Measurements from ENCODE around the gene ATP2B2. TPM values are rescaled to one million over a fixed set of nuclear protein-coding genes. Genes with fewer than 3 reads are reported as not detected.

Gene ATP2B2
- total RNA-seq, 2 experiments from 2014 or later, result not detected

- ATAC-seq (no peak), DNase-seq (no peak)
- Mint-ChIP-seq H3K27me3 (ENCODE audit: low read depth) (peaks cover 6% of the 10 kb centered on the region), H3K9me3 (ENCODE audit: insufficient read depth) (no peaks in the 10 kb centered on the region), H3K36me3 (ENCODE audit: low read depth) (no peaks in the 10 kb centered on the region), H3K4me1 (ENCODE audit: low read depth) (no peaks in the 10 kb centered on the region), H3K4me3 (no peak overlapping the region), H3K27ac (no peak overlapping the region)
- CTCF ChIA-PET, result interaction anchor here (1.0 to 1.6 kb wide), 2 partner anchors 26 to 390 kb away, joined by 3 to 4 read pairs; no protein-coding TSS in a partner anchor
- POLR2A ChIA-PET, result no interaction called here
Measured at GRCh38 chr3:10348404-10348721, 157.0 kb downstream of the ATP2B2 start.

- no peak overlapping the region for H3K27ac Mint-ChIP-seq
- H3K4me1 Mint-ChIP-seq (ENCODE audit: low read depth), result no peaks in the 10 kb centered on the region
- H3K9me3 Mint-ChIP-seq (ENCODE audit: insufficient read depth), result no peaks in the 10 kb centered on the region
- POLR2A ChIA-PET, result no interaction called here
- no peaks in the 10 kb centered on the region for H3K36me3 Mint-ChIP-seq (ENCODE audit: low read depth)
- CTCF ChIA-PET, result interaction anchor here (1.0 to 1.6 kb wide), 3 partner anchors 13 to 391 kb away, joined by 3 to 4 read pairs (median 3); no protein-coding TSS in a partner anchor
- no peak overlapping the region for H3K4me3 Mint-ChIP-seq
- no peak for DNase-seq
- peaks cover under 1% of the 10 kb centered on the region for H3K27me3 Mint-ChIP-seq (ENCODE audit: low read depth)
- no peak for ATAC-seq
Measured at GRCh38 chr3:10347648-10348403, 157.6 kb downstream of the ATP2B2 start.

DNA sequence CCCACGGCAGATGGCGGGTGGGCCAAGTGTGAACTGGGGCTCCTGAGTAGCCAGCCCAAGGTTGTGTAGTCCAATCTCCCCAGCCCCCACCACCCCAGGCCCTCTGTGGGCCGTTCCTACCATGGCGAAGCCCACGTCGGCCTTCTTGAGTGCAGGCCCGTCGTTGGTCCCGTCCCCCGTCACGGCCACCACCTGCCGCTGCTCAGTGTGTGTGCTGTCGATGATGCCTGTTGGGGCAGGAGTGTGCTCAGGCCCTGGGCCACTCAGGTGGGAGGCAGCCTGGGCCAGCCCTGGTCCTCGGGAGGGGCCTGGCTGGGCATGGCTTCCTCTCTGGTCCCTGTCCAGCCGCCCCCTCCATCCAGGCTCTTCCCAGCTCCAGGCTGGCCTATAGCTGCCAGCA lies 159.5 kb downstream of the ATP2B2 start:
- POLR2A ChIA-PET, result no interaction called here
- ATAC-seq (no peak), DNase-seq (no peak)
- Mint-ChIP-seq H3K4me3 (no peak overlapping the region), H3K9me3 (ENCODE audit: insufficient read depth) (no peaks in the 10 kb centered on the region), H3K36me3 (ENCODE audit: low read depth) (no peaks in the 10 kb centered on the region), H3K4me1 (ENCODE audit: low read depth) (no peaks in the 10 kb centered on the region), H3K27ac (no peak overlapping the region), H3K27me3 (ENCODE audit: low read depth) (no peaks in the 10 kb centered on the region)
- CTCF ChIA-PET, result interaction anchor here (1.8 to 4.5 kb wide), 3 partner anchors 11 to 396 kb away, joined by 4 to 25 read pairs (median 12); no protein-coding TSS in a partner anchor

DNA sequence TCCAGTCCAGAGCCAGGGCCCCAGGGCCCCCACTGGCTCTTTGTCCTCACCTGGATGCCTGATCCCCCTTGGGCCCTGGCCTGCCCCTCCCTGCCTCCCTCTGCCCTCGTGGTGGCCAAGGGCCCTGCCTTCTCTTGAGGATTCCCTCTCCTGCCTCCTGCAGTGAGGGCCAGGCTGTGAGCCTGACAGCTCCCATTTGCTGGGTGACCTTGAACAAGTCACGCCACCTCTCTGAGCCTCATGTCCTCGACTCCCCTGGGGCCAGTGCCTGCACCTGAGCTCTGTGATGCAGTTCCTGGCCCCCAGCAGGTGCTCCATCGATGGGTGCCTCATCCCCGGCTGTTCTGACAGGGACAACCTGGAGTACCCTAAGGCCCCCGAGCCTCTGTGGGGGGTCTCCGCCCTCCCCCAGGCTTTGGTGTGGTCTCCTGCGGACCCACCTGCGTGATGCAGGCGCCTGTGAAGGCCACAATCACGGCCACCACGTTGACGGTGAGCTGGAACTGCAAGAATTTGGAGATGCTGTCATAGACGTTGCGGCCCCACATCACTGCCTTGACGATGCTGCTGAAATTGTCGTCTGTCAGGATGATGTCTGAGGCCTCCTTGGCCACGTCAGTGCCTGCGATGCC lies 160.3 kb downstream of the ATP2B2 start:
- no peak for ATAC-seq
- Mint-ChIP-seq H3K9me3 (ENCODE audit: insufficient read depth) (no peaks in the 10 kb centered on the region), H3K36me3 (ENCODE audit: low read depth) (no peaks in the 10 kb centered on the region), H3K4me3 (no peak overlapping the region), H3K4me1 (ENCODE audit: low read depth) (no peaks in the 10 kb centered on the region), H3K27ac (no peak overlapping the region), H3K27me3 (ENCODE audit: low read depth) (no peaks in the 10 kb centered on the region)
- CTCF ChIA-PET, result interaction anchor here (1.0 to 4.5 kb wide), 4 partner anchors 10 to 396 kb away, joined by 3 to 25 read pairs (median 8); partner anchors contain the start of gene SEC13
- DNase-seq, result no peak
- POLR2A ChIA-PET, result no interaction called here

GRCh38 chr3:10344147-10344943 lies 161.0 kb downstream of the ATP2B2 start:
- POLR2A ChIA-PET, result no interaction called here

DNA sequence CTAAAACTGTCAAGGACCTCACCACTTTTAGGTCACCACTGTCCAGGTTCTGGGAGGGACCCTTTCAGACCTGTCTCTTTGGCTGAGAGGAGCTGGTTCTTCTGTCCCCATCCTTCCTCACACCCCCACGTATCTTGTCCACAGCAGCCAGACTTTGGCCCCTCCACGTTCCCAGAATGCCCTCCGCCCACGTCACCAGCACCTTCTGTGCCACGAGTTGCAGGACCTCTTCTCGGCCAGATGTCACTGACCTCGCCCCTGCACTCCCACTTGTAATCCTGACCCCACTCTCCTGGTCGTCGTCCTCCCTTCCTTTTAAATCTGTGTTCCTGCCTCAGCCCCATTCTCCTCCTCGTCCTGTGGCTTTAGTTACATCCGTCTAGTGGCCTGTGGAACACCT lies 161.9 kb downstream of the ATP2B2 start:
- DNase-seq (no peak), ATAC-seq (no peak)
- Mint-ChIP-seq H3K4me3 (no peak overlapping the region), H3K27me3 (ENCODE audit: low read depth) (no peaks in the 10 kb centered on the region), H3K27ac (peak overlapping the region; percentile 39), H3K9me3 (ENCODE audit: insufficient read depth) (no peaks in the 10 kb centered on the region), H3K4me1 (ENCODE audit: low read depth) (peaks cover 5% of the 10 kb centered on the region), H3K36me3 (ENCODE audit: low read depth) (no peaks in the 10 kb centered on the region)
- ChIA-PET CTCF (interaction anchor here (0.6 to 4.5 kb wide), 8 partner anchors 9 to 397 kb away, joined by 3 to 25 read pairs (median 4); no protein-coding TSS in a partner anchor), POLR2A (no interaction called here)

More at GRCh38 chr3:10344147-10344943, 161.0 kb downstream of the ATP2B2 start:
- H3K4me1 Mint-ChIP-seq (ENCODE audit: low read depth), result no peaks in the 10 kb centered on the region
- DNase-seq (peak; percentile 66), ATAC-seq (peak; percentile 54)
- H3K27ac Mint-ChIP-seq, result no peak overlapping the region
- CTCF ChIA-PET, result interaction anchor here (0.6 to 4.5 kb wide), 10 partner anchors 10 to 397 kb away, joined by 3 to 25 read pairs (median 4); partner anchors contain the start of gene SEC13
- H3K9me3 Mint-ChIP-seq (ENCODE audit: insufficient read depth), result no peaks in the 10 kb centered on the region
- H3K27me3 Mint-ChIP-seq (ENCODE audit: low read depth), result no peaks in the 10 kb centered on the region
- H3K4me3 Mint-ChIP-seq, result no peak overlapping the region
- no peaks in the 10 kb centered on the region for H3K36me3 Mint-ChIP-seq (ENCODE audit: low read depth)

DNA sequence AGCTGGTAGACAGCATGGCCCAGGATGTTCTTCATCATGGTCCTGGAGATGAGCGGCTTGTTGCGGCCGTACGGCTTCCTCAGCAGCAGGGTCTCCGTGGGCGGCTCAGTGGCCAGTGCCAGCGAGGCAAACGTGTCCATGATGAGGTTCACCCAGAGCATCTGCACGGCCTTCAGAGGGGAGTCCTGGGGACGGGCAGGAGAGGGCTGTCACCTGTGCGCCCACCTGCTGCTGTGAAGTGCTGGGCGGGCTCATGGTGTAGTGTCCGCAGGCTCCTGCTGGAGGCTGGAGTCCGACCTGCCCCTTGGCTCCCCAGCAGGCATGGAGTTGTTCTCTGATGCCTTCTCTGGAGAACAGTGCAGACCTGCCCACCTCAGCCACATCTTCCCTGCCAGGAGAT lies 162.6 kb downstream of the ATP2B2 start:
- DNase-seq, result no peak
- no peak overlapping the region for H3K27ac Mint-ChIP-seq
- H3K9me3 Mint-ChIP-seq (ENCODE audit: insufficient read depth), result no peaks in the 10 kb centered on the region
- H3K27me3 Mint-ChIP-seq (ENCODE audit: low read depth), result no peaks in the 10 kb centered on the region
- H3K36me3 Mint-ChIP-seq (ENCODE audit: low read depth), result no peaks in the 10 kb centered on the region
- no peak for ATAC-seq
- no peak overlapping the region for H3K4me3 Mint-ChIP-seq
- peaks cover 10% of the 10 kb centered on the region for H3K4me1 Mint-ChIP-seq (ENCODE audit: low read depth)
- POLR2A ChIA-PET, result no interaction called here
- CTCF ChIA-PET, result interaction anchor here (1.4 to 4.5 kb wide), 3 partner anchors 15 to 396 kb away, joined by 4 to 25 read pairs (median 7); no protein-coding TSS in a partner anchor

- Mint-ChIP-seq H3K9me3 (ENCODE audit: insufficient read depth) (no peaks in the 10 kb centered on the region), H3K4me3 (no peak overlapping the region), H3K27ac (no peak overlapping the region), H3K36me3 (ENCODE audit: low read depth) (no peaks in the 10 kb centered on the region), H3K27me3 (ENCODE audit: low read depth) (no peaks in the 10 kb centered on the region), H3K4me1 (ENCODE audit: low read depth) (peaks cover 10% of the 10 kb centered on the region)
- ChIA-PET CTCF (no interaction called here), POLR2A (no interaction called here)
- DNase-seq, result no peak
- no peak for ATAC-seq
Measured at GRCh38 chr3:10341901-10342398, 163.4 kb downstream of the ATP2B2 start.

- Mint-ChIP-seq H3K27me3 (ENCODE audit: low read depth) (no peaks in the 10 kb centered on the region), H3K27ac (no peak overlapping the region), H3K4me1 (ENCODE audit: low read depth) (peaks cover 14% of the 10 kb centered on the region), H3K9me3 (ENCODE audit: insufficient read depth) (no peaks in the 10 kb centered on the region), H3K36me3 (ENCODE audit: low read depth) (no peaks in the 10 kb centered on the region), H3K4me3 (no peak overlapping the region)
- DNase-seq (no peak), ATAC-seq (no peak)
- POLR2A ChIA-PET, result no interaction called here
- CTCF ChIA-PET, result interaction anchor here (1.4 to 1.6 kb wide), 2 partner anchors 78 to 399 kb away, joined by 4 read pairs; no protein-coding TSS in a partner anchor
Measured at GRCh38 chr3:10340476-10340875, 164.9 kb downstream of the ATP2B2 start.

DNA sequence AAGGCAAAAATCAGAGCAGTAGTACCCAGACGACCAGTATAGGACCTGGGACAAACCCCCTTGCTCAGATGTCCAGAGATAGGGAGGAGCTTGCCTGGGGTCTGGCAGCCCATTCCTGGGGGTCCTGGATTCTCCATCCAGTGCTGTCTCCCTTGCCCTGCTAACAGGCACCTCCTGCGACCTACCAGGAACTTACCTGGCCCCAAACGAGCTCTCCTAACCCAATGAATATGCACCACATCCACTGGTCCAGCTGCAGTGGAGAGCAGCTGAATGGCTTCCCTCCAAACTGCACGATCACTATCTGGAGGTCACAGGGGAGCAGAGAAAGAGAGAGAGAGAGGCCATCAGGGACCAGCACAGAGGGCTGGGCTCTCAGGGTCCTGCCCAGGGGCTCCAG lies 165.3 kb downstream of the ATP2B2 start:
- Mint-ChIP-seq H3K27me3 (ENCODE audit: low read depth) (no peaks in the 10 kb centered on the region), H3K36me3 (ENCODE audit: low read depth) (no peaks in the 10 kb centered on the region), H3K4me3 (no peak overlapping the region), H3K27ac (peak overlapping the region; percentile 37), H3K4me1 (ENCODE audit: low read depth) (peaks cover 18% of the 10 kb centered on the region), H3K9me3 (ENCODE audit: insufficient read depth) (no peaks in the 10 kb centered on the region)
- ATAC-seq (no peak), DNase-seq (no peak)
- POLR2A ChIA-PET, result no interaction called here
- CTCF ChIA-PET, result interaction anchor here (1.4 to 1.6 kb wide), 2 partner anchors 78 to 399 kb away, joined by 4 read pairs; no protein-coding TSS in a partner anchor

DNA sequence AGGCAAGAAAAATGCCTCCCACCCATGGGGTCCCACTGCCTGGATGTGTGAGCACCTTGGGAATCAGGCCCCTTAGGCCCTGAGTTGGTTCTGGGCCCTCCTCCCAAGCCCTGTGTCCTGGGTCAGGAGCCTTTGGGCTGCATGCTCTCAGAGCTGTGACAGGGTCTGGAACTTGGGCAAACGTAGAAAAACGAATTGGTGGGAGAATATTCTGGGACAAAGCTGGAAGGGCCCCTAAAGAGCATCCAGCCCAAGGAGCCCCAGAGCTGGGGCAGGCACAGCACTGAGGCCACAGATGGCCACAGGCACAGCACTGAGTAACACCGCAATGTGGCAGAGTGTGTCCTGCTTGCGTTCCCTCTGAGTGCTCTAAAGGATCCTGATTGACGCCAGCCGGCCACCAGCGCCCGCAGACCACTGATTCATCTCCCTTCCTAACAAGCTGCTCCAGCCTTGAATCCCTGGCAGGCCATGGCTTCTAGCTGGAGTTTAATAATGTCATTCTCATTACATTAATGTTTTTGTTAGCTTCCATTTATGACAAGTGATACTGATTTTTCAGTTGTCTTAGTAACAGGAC lies 165.9 kb downstream of the ATP2B2 start:
- ChIA-PET POLR2A (interaction anchor here (0.6 kb wide), 1 partner anchor 13 kb away, joined by 3 read pairs; no protein-coding TSS in a partner anchor), CTCF (interaction anchor here (1.4 to 1.6 kb wide), 2 partner anchors 79 to 400 kb away, joined by 4 read pairs; no protein-coding TSS in a partner anchor)
- Mint-ChIP-seq H3K4me3 (no peak overlapping the region), H3K27me3 (ENCODE audit: low read depth) (no peaks in the 10 kb centered on the region), H3K27ac (no peak overlapping the region), H3K9me3 (ENCODE audit: insufficient read depth) (no peaks in the 10 kb centered on the region), H3K36me3 (ENCODE audit: low read depth) (no peaks in the 10 kb centered on the region), H3K4me1 (ENCODE audit: low read depth) (peaks cover 24% of the 10 kb centered on the region)
- DNase-seq, result no peak
- ATAC-seq, result no peak

All from activated CD8-positive, alpha-beta T cell treated with anti-CD3 and anti-CD28 coated beads, Interleukin-2, amount 10 ng/mL, durations not matched to agents 7 days and 5 days (primary cell).